DOHH2 (cell line): Measurements from ENCODE around the gene COL6A5.

Source experiments
- H3F3A ChIP-seq: fragments of 200-600 bp; sonication (generic), shearing (Covaris generic); 2 replicates; pipeline ENCODE4 v1.6.0; 2016; ENCODE audit warnings: antibody characterized with exemption, mild to moderate bottlenecking; ENCODE audit not compliant: control insufficient read depth, insufficient read depth
- H3K27ac ChIP-seq: fragments of 200-600 bp; sonication (generic); 2 replicates; pipeline ENCODE4 v1.5.1; 2014; ENCODE audit warnings: low read depth, mild to moderate bottlenecking, low read length, moderate library complexity
- H3K27me3 ChIP-seq: fragments of 200-600 bp; sonication (generic); 2 replicates; pipeline ENCODE4 v1.6.1; 2014; ENCODE audit warnings: mild to moderate bottlenecking, low read length, mixed read lengths; ENCODE audit not compliant: control insufficient read depth
- H3K36me3 ChIP-seq: fragments of 200-600 bp; sonication (generic); 2 replicates; pipeline ENCODE4 v1.6.1; 2014; ENCODE audit warnings: mild to moderate bottlenecking, low read length, moderate library complexity, mixed read lengths; ENCODE audit not compliant: control insufficient read depth
- H3K4me1 ChIP-seq: fragments of 200-600 bp; sonication (generic); 2 replicates; pipeline ENCODE4 v1.6.1; 2014; ENCODE audit warnings: mild to moderate bottlenecking, low read length, mixed read lengths; ENCODE audit not compliant: control insufficient read depth
- H3K4me2 ChIP-seq: fragments of 200-600 bp; sonication (generic); 2 replicates; pipeline ENCODE4 v1.6.0; 2014; ENCODE audit warnings: mild to moderate bottlenecking, low read length, moderate library complexity
- H3K4me3 ChIP-seq: fragments of 200-600 bp; sonication (generic); 2 replicates; pipeline ENCODE4 v1.5.1; 2014; ENCODE audit warnings: mild to moderate bottlenecking, low read length, mixed read lengths
- H3K79me2 ChIP-seq: fragments of 200-600 bp; sonication (generic); 2 replicates; pipeline ENCODE4 v1.6.1; 2014; ENCODE audit warnings: mild to moderate bottlenecking, low read length, mixed read lengths; ENCODE audit not compliant: control insufficient read depth
- H3K9me2 ChIP-seq: fragments of 200-600 bp; sonication (generic); replicated peaks from 2 replicates; pipeline ENCODE4 v1.6.1; 2014; ENCODE audit warnings: mild to moderate bottlenecking, low read length, mixed read lengths; ENCODE audit not compliant: control insufficient read depth
- H3K9me3 ChIP-seq: fragments of 200-600 bp; sonication (generic); 2 replicates; pipeline ENCODE4 v1.6.1; 2014; ENCODE audit warnings: antibody characterized with exemption, low read length, mixed read lengths; ENCODE audit not compliant: control insufficient read depth, insufficient read depth
- H4K20me1 ChIP-seq: fragments of 200-600 bp; sonication (generic); 2 replicates; pipeline ENCODE4 v1.6.0; 2014; ENCODE audit warnings: low read depth, mild to moderate bottlenecking, antibody characterized with exemption, low read length, moderate library complexity; ENCODE audit not compliant: control insufficient read depth, insufficient read depth
- EZH2phosphoT487 ChIP-seq: fragments of 200-600 bp; sonication (generic); IDR thresholded peaks from 2 replicates; pipeline ENCODE4 v1.6.1; 2017; ENCODE audit warnings: borderline replicate concordance, mild to moderate bottlenecking, antibody characterized with exemption, low read length, moderate library complexity, mixed read lengths
- TF ChIP-seq, protein P1 (sequence below): fragments of 200-600 bp; sonication (generic); IDR thresholded peaks from one replicate; pipeline ENCODE4 v1.5.1; 2014; ENCODE audit warnings: antibody characterized with exemption, mild to moderate bottlenecking, low read depth, low read length; ENCODE audit not compliant: poor library complexity, severe bottlenecking

Gene COL6A5

DNA sequence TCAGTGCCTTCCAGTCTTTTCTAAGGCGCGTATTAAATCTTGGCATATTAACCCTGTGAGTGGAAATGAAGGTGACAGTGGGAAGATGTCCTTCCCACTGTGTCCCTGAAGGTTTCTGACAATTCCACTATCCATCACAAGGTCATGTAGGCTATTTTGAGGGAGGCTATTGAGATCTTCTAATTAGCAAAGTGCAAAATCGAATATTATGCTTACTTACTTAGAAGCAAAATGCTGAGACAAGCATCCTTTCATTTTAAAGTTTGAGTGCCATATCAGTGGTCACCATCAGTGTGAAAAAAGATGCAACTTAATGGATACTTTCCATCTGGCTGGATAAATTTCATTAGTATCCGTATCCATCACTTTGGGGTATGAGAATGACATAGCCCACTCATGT, 77.6 kb downstream of the COL6A5 start:
- Histone ChIP-seq H4K20me1 (no peaks in the 10 kb centered on the region), H3K36me3 (no peaks in the 10 kb centered on the region), H3K4me1 (no peaks in the 10 kb centered on the region), H3K4me2 (no peak overlapping the region), H3K9me2 (no peaks in the 10 kb centered on the region), H3K4me3 (no peak overlapping the region), H3K9me3 (no peaks in the 10 kb centered on the region), H3F3A (no peaks in the 10 kb centered on the region), H3K79me2 (no peaks in the 10 kb centered on the region), H3K27me3 (no peaks in the 10 kb centered on the region), H3K27ac (no peak overlapping the region)
- TF ChIP-seq, protein P1, sequence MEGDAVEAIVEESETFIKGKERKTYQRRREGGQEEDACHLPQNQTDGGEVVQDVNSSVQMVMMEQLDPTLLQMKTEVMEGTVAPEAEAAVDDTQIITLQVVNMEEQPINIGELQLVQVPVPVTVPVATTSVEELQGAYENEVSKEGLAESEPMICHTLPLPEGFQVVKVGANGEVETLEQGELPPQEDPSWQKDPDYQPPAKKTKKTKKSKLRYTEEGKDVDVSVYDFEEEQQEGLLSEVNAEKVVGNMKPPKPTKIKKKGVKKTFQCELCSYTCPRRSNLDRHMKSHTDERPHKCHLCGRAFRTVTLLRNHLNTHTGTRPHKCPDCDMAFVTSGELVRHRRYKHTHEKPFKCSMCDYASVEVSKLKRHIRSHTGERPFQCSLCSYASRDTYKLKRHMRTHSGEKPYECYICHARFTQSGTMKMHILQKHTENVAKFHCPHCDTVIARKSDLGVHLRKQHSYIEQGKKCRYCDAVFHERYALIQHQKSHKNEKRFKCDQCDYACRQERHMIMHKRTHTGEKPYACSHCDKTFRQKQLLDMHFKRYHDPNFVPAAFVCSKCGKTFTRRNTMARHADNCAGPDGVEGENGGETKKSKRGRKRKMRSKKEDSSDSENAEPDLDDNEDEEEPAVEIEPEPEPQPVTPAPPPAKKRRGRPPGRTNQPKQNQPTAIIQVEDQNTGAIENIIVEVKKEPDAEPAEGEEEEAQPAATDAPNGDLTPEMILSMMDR: no peak
- no peak for TF ChIP-seq EZH2phosphoT487

DNA sequence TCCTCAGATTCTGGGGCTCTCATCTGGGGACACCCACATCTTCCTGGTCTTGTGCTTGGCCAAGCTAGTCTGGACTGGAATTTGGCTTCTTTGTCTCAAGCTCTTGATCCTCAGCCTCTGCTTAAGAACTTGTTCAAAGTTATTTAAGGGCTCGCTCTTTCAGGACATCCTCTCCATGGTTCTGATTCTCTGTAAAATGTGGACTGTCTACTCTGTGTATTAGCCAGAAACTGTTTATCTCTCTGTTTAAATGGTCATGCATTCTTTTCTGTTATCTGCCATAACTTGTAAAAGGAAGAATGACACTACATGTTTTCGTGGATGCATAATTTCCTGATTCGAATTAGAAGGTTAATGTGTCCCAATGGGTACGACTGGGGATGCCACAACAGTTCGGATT, 79.4 kb downstream of the COL6A5 start:
- Histone ChIP-seq H3K27ac (no peak overlapping the region), H3K9me3 (no peaks in the 10 kb centered on the region), H3K4me3 (no peak overlapping the region), H3K27me3 (no peaks in the 10 kb centered on the region), H3K79me2 (no peaks in the 10 kb centered on the region), H3K4me1 (no peaks in the 10 kb centered on the region), H3K36me3 (no peaks in the 10 kb centered on the region), H3F3A (no peaks in the 10 kb centered on the region), H3K9me2 (no peaks in the 10 kb centered on the region), H4K20me1 (no peaks in the 10 kb centered on the region), H3K4me2 (no peak overlapping the region)
- no peak for TF ChIP-seq EZH2phosphoT487
- TF ChIP-seq, protein P1: no peak

DNA sequence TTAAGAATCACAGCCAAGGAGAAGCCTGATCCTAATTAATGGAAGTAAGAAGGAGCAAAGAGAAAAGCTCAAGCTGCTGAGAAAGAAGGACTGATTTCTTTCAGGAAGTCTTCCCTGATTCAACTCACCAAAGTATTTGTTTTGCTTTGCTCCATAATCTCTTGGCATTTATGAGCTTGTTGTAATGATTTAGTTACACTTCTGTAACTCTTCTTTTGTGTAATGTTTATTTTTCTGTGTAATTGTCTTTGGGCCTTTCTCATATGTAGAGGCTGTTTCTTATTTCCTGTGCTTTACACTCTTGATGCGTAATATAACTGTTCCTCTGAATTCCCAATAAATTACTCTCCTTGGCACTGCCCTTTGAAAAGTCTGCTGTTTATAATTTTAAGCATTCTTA, 80.0 kb downstream of the COL6A5 start:
- Histone ChIP-seq H3K9me3 (no peaks in the 10 kb centered on the region), H3K4me1 (no peaks in the 10 kb centered on the region), H3K9me2 (no peaks in the 10 kb centered on the region), H3K27ac (no peak overlapping the region), H3K4me2 (no peak overlapping the region), H3F3A (no peaks in the 10 kb centered on the region), H3K36me3 (no peaks in the 10 kb centered on the region), H3K79me2 (no peaks in the 10 kb centered on the region), H3K27me3 (no peaks in the 10 kb centered on the region), H3K4me3 (no peak overlapping the region), H4K20me1 (no peaks in the 10 kb centered on the region)
- TF ChIP-seq EZH2phosphoT487: no peak
- TF ChIP-seq, protein P1: no peak

DNA sequence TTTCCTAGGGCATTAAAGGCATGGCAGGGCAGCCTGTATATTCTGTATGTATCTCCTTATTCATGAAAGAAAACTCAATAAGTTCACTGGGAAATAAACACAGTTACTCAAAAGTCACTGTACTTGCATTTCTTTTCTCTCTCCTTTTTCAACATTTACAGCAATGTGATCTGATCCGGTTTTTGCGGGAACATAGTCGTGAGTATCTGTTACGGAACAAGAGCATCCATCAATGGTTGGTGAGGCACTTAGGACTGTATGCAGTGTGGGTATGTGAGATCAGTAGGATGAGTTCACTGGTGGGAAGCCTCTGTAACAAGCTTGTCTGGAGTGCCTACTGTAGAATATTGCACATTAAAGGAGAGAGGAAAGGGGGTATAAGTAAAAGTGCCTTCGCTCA, 80.7 kb downstream of the COL6A5 start:
- H3K4me3 ChIP-seq: no peak overlapping the region
- no peaks in the 10 kb centered on the region for H3K36me3 ChIP-seq
- H3K79me2 ChIP-seq: no peaks in the 10 kb centered on the region
- TF ChIP-seq, protein P1: no peak
- no peak for TF ChIP-seq EZH2phosphoT487
- H3K9me3 ChIP-seq: no peaks in the 10 kb centered on the region
- no peaks in the 10 kb centered on the region for H3K9me2 ChIP-seq
- H3F3A ChIP-seq: no peaks in the 10 kb centered on the region
- H3K27ac ChIP-seq: no peak overlapping the region
- H3K4me1 ChIP-seq: no peaks in the 10 kb centered on the region
- no peaks in the 10 kb centered on the region for H4K20me1 ChIP-seq
- no peak overlapping the region for H3K4me2 ChIP-seq
- H3K27me3 ChIP-seq: no peaks in the 10 kb centered on the region
